ENCODE data around the gene FAM168B.
"Not testable (repeated sequence)": the region's sequence is repeated elsewhere in the genome, so short reads cannot be mapped to it uniquely, and the experiment has no call there.

FAM168B gene

GRCh38 chr2:131123192-131123591, 29.9 kb upstream of the FAM168B start:
- TF ChIP-seq POU2F2 (IDR thresholded peaks at IDR 0.05; ENCODE audit: low read depth, low read length): no peak
- TF ChIP-seq TAF1 (IDR thresholded peaks at IDR 0.05; ENCODE audit: low read depth, low read length): no peak
- TF ChIP-seq PAX5 (IDR thresholded peaks at IDR 0.05; ENCODE audit: insufficient read depth, low read length, severe bottlenecking): no peak
- TF ChIP-seq SPI1 (IDR thresholded peaks at IDR 0.05; ENCODE audit: low read depth, low read length): no peak
- no peak for TF ChIP-seq POLR2AphosphoS5 (IDR thresholded peaks at IDR 0.05; ENCODE audit: low read depth, low read length)
- no peak for TF ChIP-seq POLR2A (IDR thresholded peaks at IDR 0.05; ENCODE audit: low read depth, low read length)
- DNase-seq (ENCODE audit: insufficient read length, low spot score) (no peak), FAIRE-seq (no peak)

- FAIRE-seq (no peak), DNase-seq (ENCODE audit: insufficient read length, low spot score) (no peak)
- no peak for TF ChIP-seq POLR2A (IDR thresholded peaks at IDR 0.05; ENCODE audit: low read depth, low read length)
- TF ChIP-seq PAX5 (IDR thresholded peaks at IDR 0.05; ENCODE audit: insufficient read depth, low read length, severe bottlenecking): no peak
- TF ChIP-seq SPI1 (IDR thresholded peaks at IDR 0.05; ENCODE audit: low read depth, low read length): no peak
- no peak for TF ChIP-seq POU2F2 (IDR thresholded peaks at IDR 0.05; ENCODE audit: low read depth, low read length)
- TF ChIP-seq POLR2AphosphoS5 (IDR thresholded peaks at IDR 0.05; ENCODE audit: low read depth, low read length): no peak
- TF ChIP-seq TAF1 (IDR thresholded peaks at IDR 0.05; ENCODE audit: low read depth, low read length): no peak
Observed at GRCh38 chr2:131122496-131122895, 29.2 kb upstream of the FAM168B start.

GRCh38 chr2:131121464-131121863, 28.2 kb upstream of the FAM168B start:
- DNase-seq (ENCODE audit: insufficient read length, low spot score): no peak
- no peak for FAIRE-seq
- TF ChIP-seq TAF1 (IDR thresholded peaks at IDR 0.05; ENCODE audit: low read depth, low read length): no peak
- TF ChIP-seq POLR2AphosphoS5 (IDR thresholded peaks at IDR 0.05; ENCODE audit: low read depth, low read length): no peak
- no peak for TF ChIP-seq SPI1 (IDR thresholded peaks at IDR 0.05; ENCODE audit: low read depth, low read length)
- no peak for TF ChIP-seq POU2F2 (IDR thresholded peaks at IDR 0.05; ENCODE audit: low read depth, low read length)
- no peak for TF ChIP-seq PAX5 (IDR thresholded peaks at IDR 0.05; ENCODE audit: insufficient read depth, low read length, severe bottlenecking)
- TF ChIP-seq POLR2A (IDR thresholded peaks at IDR 0.05; ENCODE audit: low read depth, low read length): no peak

- TF ChIP-seq PAX5 (IDR thresholded peaks at IDR 0.05; ENCODE audit: insufficient read depth, low read length, severe bottlenecking): no peak
- FAIRE-seq (no peak), DNase-seq (ENCODE audit: insufficient read length, low spot score) (no peak)
Observed at GRCh38 chr2:131120815-131121317, 27.6 kb upstream of the FAM168B start.

- no peak for DNase-seq (ENCODE audit: insufficient read length, low spot score)
- FAIRE-seq: no peak
- TF ChIP-seq POLR2A (IDR thresholded peaks at IDR 0.05; ENCODE audit: low read depth, low read length) (no peak), TAF1 (IDR thresholded peaks at IDR 0.05; ENCODE audit: low read depth, low read length) (no peak), PAX5 (IDR thresholded peaks at IDR 0.05; ENCODE audit: insufficient read depth, low read length, severe bottlenecking) (no peak), SPI1 (IDR thresholded peaks at IDR 0.05; ENCODE audit: low read depth, low read length) (no peak), POU2F2 (IDR thresholded peaks at IDR 0.05; ENCODE audit: low read depth, low read length) (no peak), POLR2AphosphoS5 (IDR thresholded peaks at IDR 0.05; ENCODE audit: low read depth, low read length) (no peak)
Observed at GRCh38 chr2:131115752-131116151, 22.5 kb upstream of the FAM168B start.

GRCh38 chr2:131114950-131115349, 21.7 kb upstream of the FAM168B start:
- FAIRE-seq; DNase-seq (ENCODE audit: insufficient read length, low spot score): not testable (repeated sequence)

- TF ChIP-seq POLR2AphosphoS5 (IDR thresholded peaks at IDR 0.05; ENCODE audit: low read depth, low read length) (no peak), POLR2A (IDR thresholded peaks at IDR 0.05; ENCODE audit: low read depth, low read length) (no peak), PAX5 (IDR thresholded peaks at IDR 0.05; ENCODE audit: insufficient read depth, low read length, severe bottlenecking) (no peak), SPI1 (IDR thresholded peaks at IDR 0.05; ENCODE audit: low read depth, low read length) (no peak), TAF1 (IDR thresholded peaks at IDR 0.05; ENCODE audit: low read depth, low read length) (no peak), POU2F2 (IDR thresholded peaks at IDR 0.05; ENCODE audit: low read depth, low read length) (no peak)
- FAIRE-seq (no peak), DNase-seq (ENCODE audit: insufficient read length, low spot score) (no peak)
Observed at GRCh38 chr2:131113566-131114227, 20.4 kb upstream of the FAM168B start.

GRCh38 chr2:131112529-131112928, 19.3 kb upstream of the FAM168B start:
- DNase-seq (ENCODE audit: insufficient read length, low spot score) (no peak), FAIRE-seq (no peak)
- no peak for TF ChIP-seq POU2F2 (IDR thresholded peaks at IDR 0.05; ENCODE audit: low read depth, low read length)
- no peak for TF ChIP-seq POLR2A (IDR thresholded peaks at IDR 0.05; ENCODE audit: low read depth, low read length)
- no peak for TF ChIP-seq SPI1 (IDR thresholded peaks at IDR 0.05; ENCODE audit: low read depth, low read length)
- no peak for TF ChIP-seq POLR2AphosphoS5 (IDR thresholded peaks at IDR 0.05; ENCODE audit: low read depth, low read length)
- TF ChIP-seq TAF1 (IDR thresholded peaks at IDR 0.05; ENCODE audit: low read depth, low read length): no peak
- TF ChIP-seq PAX5 (IDR thresholded peaks at IDR 0.05; ENCODE audit: insufficient read depth, low read length, severe bottlenecking): no peak

- FAIRE-seq: peak; percentile 48
- peak; percentile 66 for TF ChIP-seq SPI1 (IDR thresholded peaks at IDR 0.05; ENCODE audit: low read depth, low read length)
- TF ChIP-seq POLR2A (IDR thresholded peaks at IDR 0.05; ENCODE audit: low read depth, low read length): peak; percentile 14; the same call in 1 of the 2 replicates
- no peak for TF ChIP-seq PAX5 (IDR thresholded peaks at IDR 0.05; ENCODE audit: insufficient read depth, low read length, severe bottlenecking)
- peak; percentile 87; the same call in 1 of the 2 replicates for TF ChIP-seq POU2F2 (IDR thresholded peaks at IDR 0.05; ENCODE audit: low read depth, low read length)
- TF ChIP-seq TAF1 (IDR thresholded peaks at IDR 0.05; ENCODE audit: low read depth, low read length): no peak
- DNase-seq (ENCODE audit: insufficient read length, low spot score): no peak
Observed at GRCh38 chr2:131105950-131106801, 12.9 kb upstream of the FAM168B start.
